Osteoblast (primary cell): ENCODE results near the gene NLRP14. TPM values are rescaled to one million over a fixed set of nuclear protein-coding genes. Genes with fewer than 3 reads are reported as not detected.

Experiments
- DNase-seq: peaks from one replicate; pipeline ENCODE4 v3.0.0; 2011; ENCODE audit warnings: low spot score, mixed read lengths; ENCODE audit not compliant: insufficient read length; ENCODE audit errors: missing footprints
- H2AFZ ChIP-seq: 2 replicates; pipeline ENCODE4 v1.6.0; 2011; ENCODE audit warnings: mild to moderate bottlenecking, low read length
- H3K27ac ChIP-seq: 2 replicates; pipeline ENCODE4 v1.5.1; 2011; ENCODE audit warnings: mild to moderate bottlenecking, low read depth, low read length, moderate library complexity
- H3K27me3 ChIP-seq: 2 replicates; pipeline ENCODE4 v1.6.0; 2012; ENCODE audit warnings: mild to moderate bottlenecking, control low read depth, inconsistent platforms, low read length, moderate library complexity; ENCODE audit not compliant: insufficient read depth
- H3K36me3 ChIP-seq: 2 replicates; pipeline ENCODE4 v1.5.1; 2011; ENCODE audit warnings: mild to moderate bottlenecking, low read length, control low read depth, moderate library complexity; ENCODE audit not compliant: insufficient read depth
- H3K4me1 ChIP-seq: 2 replicates; pipeline ENCODE4 v1.5.1; 2011; ENCODE audit warnings: mild to moderate bottlenecking, low read length, control low read depth, moderate library complexity; ENCODE audit not compliant: insufficient read depth
- H3K4me2 ChIP-seq: 2 replicates; pipeline ENCODE4 v1.6.0; 2011; ENCODE audit warnings: mild to moderate bottlenecking, low read length; ENCODE audit not compliant: insufficient read depth
- H3K4me3 ChIP-seq: fragments of 200-600 bp; sonication (generic); 3 replicates; pipeline ENCODE4 v1.5.1; 2012; ENCODE audit warnings: mild to moderate bottlenecking, low read length, inconsistent platforms; ENCODE audit not compliant: insufficient read depth
- H3K79me2 ChIP-seq: 2 replicates; pipeline ENCODE4 v1.6.0; 2012; ENCODE audit warnings: mild to moderate bottlenecking, low read length, control low read depth, inconsistent platforms; ENCODE audit not compliant: insufficient read depth
- H3K9me3 ChIP-seq: 2 replicates; pipeline ENCODE4 v1.5.1; 2011; ENCODE audit warnings: low read depth, low read length, control low read depth
- H4K20me1 ChIP-seq: 2 replicates; pipeline ENCODE4 v1.6.0; 2012; ENCODE audit warnings: mild to moderate bottlenecking, low read length, control low read depth; ENCODE audit not compliant: insufficient read depth
- total RNA-seq: library from RNA; depleted of rRNA; stranded (reverse); fragments of >200 nt; gene quantifications from 2 replicates; pipeline ENCODE4 v1.2.3, GENCODE V29; 2012
- TF ChIP-seq, protein P1 (sequence below): IDR thresholded peaks from 2 replicates; pipeline ENCODE4 v1.5.1; 2011; ENCODE audit warnings: mild to moderate bottlenecking, low read depth, low read length, moderate library complexity; ENCODE audit errors: extremely low read depth

NLRP14 gene
- total RNA-seq, 1 donor = under 0.01 TPM

DNA sequence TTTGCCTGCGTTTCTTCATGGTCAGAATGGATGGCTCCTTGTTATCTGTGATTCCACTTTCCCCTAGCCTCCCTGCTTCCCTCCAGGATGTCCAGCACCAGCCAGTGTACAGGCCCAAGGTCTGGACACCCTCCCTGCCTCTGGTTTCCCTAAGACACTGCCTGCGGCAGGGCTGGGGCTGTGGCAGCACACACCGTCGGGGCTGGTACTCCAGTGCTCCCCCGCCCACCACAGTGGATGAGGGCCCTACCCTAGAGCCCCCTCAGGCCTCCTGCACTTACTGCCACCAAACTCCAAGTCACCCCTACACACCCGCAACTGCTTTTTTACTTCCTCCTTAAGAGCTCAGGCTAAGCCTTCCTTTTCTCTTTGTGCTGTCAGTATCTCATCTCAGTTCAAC, 29.1 kb upstream of the NLRP14 start:
- DNase-seq = no peak
- no peaks in the 10 kb centered on the region for H3K27me3 ChIP-seq
- no peaks in the 10 kb centered on the region for H3K9me3 ChIP-seq
- H3K27ac ChIP-seq = no peak overlapping the region
- H3K4me1 ChIP-seq = peaks cover 24% of the 10 kb centered on the region
- no peak overlapping the region for H3K4me3 ChIP-seq
- TF ChIP-seq, protein P1, sequence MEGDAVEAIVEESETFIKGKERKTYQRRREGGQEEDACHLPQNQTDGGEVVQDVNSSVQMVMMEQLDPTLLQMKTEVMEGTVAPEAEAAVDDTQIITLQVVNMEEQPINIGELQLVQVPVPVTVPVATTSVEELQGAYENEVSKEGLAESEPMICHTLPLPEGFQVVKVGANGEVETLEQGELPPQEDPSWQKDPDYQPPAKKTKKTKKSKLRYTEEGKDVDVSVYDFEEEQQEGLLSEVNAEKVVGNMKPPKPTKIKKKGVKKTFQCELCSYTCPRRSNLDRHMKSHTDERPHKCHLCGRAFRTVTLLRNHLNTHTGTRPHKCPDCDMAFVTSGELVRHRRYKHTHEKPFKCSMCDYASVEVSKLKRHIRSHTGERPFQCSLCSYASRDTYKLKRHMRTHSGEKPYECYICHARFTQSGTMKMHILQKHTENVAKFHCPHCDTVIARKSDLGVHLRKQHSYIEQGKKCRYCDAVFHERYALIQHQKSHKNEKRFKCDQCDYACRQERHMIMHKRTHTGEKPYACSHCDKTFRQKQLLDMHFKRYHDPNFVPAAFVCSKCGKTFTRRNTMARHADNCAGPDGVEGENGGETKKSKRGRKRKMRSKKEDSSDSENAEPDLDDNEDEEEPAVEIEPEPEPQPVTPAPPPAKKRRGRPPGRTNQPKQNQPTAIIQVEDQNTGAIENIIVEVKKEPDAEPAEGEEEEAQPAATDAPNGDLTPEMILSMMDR = no peak
- H3K36me3 ChIP-seq = no peaks in the 10 kb centered on the region
- no peak overlapping the region for H3K4me2 ChIP-seq
- peak overlapping the region; percentile 28 for H2AFZ ChIP-seq
- no peaks in the 10 kb centered on the region for H3K79me2 ChIP-seq
- no peaks in the 10 kb centered on the region for H4K20me1 ChIP-seq

DNA sequence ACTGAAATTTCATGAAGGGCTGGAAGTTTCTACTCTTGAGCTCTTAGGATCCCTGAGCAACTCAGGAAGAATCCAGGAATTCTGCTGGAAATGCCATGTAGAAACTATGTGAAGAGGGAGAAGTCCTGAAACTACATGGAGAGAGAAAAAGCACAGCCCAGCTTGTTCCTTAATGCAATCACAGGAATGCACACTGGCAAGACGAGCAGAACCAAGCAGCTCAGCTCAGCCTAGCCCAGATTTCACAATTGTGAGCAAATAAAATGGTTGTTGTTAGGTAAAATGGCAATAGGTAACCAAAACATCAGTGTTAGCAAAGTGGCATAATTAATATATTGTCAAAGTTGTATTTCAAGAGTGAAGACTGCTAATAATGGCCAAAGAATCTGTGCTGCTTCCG, 28.3 kb upstream of the NLRP14 start:
- Histone ChIP-seq H2AFZ (no peak overlapping the region), H3K27ac (peak overlapping the region; percentile 62), H3K4me3 (no peak overlapping the region), H4K20me1 (no peaks in the 10 kb centered on the region), H3K4me1 (peaks cover 24% of the 10 kb centered on the region), H3K79me2 (no peaks in the 10 kb centered on the region), H3K36me3 (no peaks in the 10 kb centered on the region), H3K9me3 (no peaks in the 10 kb centered on the region), H3K27me3 (no peaks in the 10 kb centered on the region), H3K4me2 (peak overlapping the region; percentile 73)
- peak; percentile 36 for DNase-seq
- TF ChIP-seq, protein P1 = no peak

DNA sequence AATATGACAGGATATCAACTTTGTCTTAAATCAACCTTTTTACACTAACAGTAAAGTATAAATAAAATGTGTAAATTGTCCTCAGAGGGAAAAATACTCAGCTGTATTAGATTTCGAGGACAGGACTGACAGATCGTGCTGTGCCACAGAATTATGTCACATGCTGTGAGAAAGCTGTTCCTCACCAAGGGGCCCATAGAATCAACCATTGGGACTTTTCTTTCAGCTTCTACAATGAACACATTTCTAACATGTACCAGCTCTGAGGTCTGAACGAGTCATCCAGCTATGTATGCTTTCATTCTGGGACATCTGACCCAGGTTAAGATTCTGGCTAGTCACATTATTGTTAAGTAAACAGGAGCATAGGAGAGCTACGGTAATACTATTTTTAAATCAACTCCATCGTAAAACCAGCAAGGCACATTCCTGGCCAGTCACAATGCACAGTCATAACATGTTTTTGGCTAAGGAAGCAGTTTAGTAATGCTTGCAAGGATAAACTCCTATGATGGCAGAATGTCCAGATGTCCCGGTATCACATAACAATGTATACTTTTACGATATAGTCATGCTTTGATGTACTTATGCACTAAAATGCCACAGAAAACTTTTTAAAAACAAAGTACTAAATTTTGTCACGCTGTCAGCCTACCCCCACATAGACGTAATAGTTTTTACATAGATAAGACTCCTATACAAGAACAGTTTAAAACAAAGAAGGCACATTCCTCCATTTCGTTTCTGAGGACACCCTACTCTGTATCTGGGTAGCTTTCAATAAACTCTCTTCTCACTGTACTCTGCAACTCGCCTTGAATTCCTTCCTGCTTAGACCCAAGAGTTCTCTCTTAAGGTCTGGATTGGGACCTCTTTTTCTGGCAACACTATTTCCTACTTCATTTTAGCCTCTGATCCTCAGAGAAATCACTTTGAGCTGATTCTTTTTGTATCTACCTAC, 27.5 kb upstream of the NLRP14 start:
- Histone ChIP-seq H3K4me2 (peak overlapping the region; percentile 73), H4K20me1 (no peaks in the 10 kb centered on the region), H3K36me3 (no peaks in the 10 kb centered on the region), H3K4me1 (peaks cover 24% of the 10 kb centered on the region), H3K27me3 (no peaks in the 10 kb centered on the region), H3K79me2 (no peaks in the 10 kb centered on the region), H3K9me3 (no peaks in the 10 kb centered on the region), H3K4me3 (peak overlapping the region; percentile 42), H3K27ac (peak overlapping the region; percentile 62), H2AFZ (peak overlapping the region; percentile 18)
- peak; percentile 52 for DNase-seq
- TF ChIP-seq, protein P1 = no peak

DNA sequence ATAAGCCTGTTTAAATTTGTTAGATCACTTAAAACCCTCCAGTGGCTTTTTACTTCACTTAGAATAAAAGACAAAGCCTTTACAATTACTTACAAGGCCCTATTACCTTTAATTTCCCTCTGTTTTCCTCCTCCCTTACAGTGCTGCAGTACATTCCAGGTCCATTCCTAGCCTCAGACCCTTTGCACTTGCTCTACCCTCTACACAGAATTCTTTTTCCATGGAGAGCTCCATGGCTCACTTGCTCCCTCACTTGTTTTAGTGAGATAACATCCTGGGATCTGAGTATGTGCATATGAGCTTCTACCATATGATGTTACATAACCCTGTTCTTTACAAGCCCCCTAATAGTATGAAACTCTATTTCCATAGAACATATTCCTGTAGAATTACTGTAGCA, 24.6 kb upstream of the NLRP14 start:
- H3K9me3 ChIP-seq = no peaks in the 10 kb centered on the region
- H4K20me1 ChIP-seq = no peaks in the 10 kb centered on the region
- H3K27me3 ChIP-seq = no peaks in the 10 kb centered on the region
- H3K4me3 ChIP-seq = no peak overlapping the region
- H3K27ac ChIP-seq = no peak overlapping the region
- TF ChIP-seq, protein P1 = no peak
- no peak overlapping the region for H2AFZ ChIP-seq
- H3K79me2 ChIP-seq = no peaks in the 10 kb centered on the region
- H3K4me2 ChIP-seq = no peak overlapping the region
- DNase-seq = no peak
- H3K4me1 ChIP-seq = peaks cover 20% of the 10 kb centered on the region
- no peaks in the 10 kb centered on the region for H3K36me3 ChIP-seq
